Panc1 (cell line): Measurements from ENCODE around the gene NTSR2.

Experiments
- TCF7L2 ChIP-seq: IDR thresholded peaks from 2 replicates; pipeline ENCODE4 v1.6.1; 2011; ENCODE audit warnings: mild to moderate bottlenecking, low read depth, low read length, inconsistent platforms
- TF ChIP-seq, protein P1 (sequence below): fragments of 450-650 bp; IDR thresholded peaks from 2 replicates; pipeline ENCODE4 v1.5.1; 2017; ENCODE audit warnings: mild to moderate bottlenecking

GRCh38 chr2:11665510-11666362 is 4.3 kb downstream of the NTSR2 start:
- TF ChIP-seq TCF7L2: no peak
- TF ChIP-seq, protein P1, sequence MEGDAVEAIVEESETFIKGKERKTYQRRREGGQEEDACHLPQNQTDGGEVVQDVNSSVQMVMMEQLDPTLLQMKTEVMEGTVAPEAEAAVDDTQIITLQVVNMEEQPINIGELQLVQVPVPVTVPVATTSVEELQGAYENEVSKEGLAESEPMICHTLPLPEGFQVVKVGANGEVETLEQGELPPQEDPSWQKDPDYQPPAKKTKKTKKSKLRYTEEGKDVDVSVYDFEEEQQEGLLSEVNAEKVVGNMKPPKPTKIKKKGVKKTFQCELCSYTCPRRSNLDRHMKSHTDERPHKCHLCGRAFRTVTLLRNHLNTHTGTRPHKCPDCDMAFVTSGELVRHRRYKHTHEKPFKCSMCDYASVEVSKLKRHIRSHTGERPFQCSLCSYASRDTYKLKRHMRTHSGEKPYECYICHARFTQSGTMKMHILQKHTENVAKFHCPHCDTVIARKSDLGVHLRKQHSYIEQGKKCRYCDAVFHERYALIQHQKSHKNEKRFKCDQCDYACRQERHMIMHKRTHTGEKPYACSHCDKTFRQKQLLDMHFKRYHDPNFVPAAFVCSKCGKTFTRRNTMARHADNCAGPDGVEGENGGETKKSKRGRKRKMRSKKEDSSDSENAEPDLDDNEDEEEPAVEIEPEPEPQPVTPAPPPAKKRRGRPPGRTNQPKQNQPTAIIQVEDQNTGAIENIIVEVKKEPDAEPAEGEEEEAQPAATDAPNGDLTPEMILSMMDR: no peak
